ENCODE data around the gene EXT2. TPM values are rescaled to one million over a fixed set of nuclear protein-coding genes. Genes with fewer than 3 reads are reported as not detected.
A peak's percentile ranks its signal among the peaks of the same experiment; 100 is the strongest.

The EXT2 gene
- total and polyA plus RNA-seq, 10 of the 15 experiments (the other 5 are each of a cell fraction or from before 2014, with no cell fraction given), result 3.8 to 31.4 (median 17.9) TPM

DNA sequence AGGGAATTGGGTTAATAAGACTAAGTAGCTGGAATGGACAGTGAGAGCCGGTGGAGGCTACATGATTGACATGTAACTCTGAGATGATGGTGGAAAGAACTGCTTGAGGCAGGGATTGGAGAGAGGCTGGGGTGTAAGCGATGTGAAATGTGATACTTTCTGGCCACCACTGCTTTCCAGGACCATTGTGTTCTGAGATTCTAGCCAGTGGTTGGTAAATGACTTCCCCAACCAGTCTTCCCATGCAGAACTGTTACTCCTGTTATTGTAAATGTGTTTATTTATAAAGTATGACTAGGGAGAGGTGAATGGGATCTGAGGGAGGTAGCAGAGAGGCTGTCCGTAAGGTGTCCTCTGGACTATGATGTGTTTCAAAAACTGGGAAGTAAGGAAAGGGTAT is 18.1 kb downstream of the EXT2 start:
- Histone ChIP-seq H3K4me2 (ENCODE audit: control insufficient read depth, insufficient read depth) (no peak overlapping the region), H3K9ac (ENCODE audit: control insufficient read depth, insufficient read depth, low read length) (no peak overlapping the region), H3K36me3 (ENCODE audit: control insufficient read depth in 2 of 2, insufficient read depth in 2 of 2, low read length in 1 of 2) (peaks cover 0 to 1% of the 10 kb centered on the region in 2 experiments; a peak in 1 of 4 replicates), H3K27me3 (replicated peaks in 1 of 2; ENCODE audit: control insufficient read depth in 2 of 2, insufficient read depth in 2 of 2, low read length in 1 of 2) (no peaks in the 10 kb centered on the region), H3K27ac (ENCODE audit: control insufficient read depth, insufficient read depth) (no peak overlapping the region), H3K4me3 (no peak overlapping the region), H4K20me1 (ENCODE audit: control insufficient read depth, insufficient read depth) (no peaks in the 10 kb centered on the region), H2AFZ (ENCODE audit: control insufficient read depth, low read depth, low read length) (no peak overlapping the region), H3K4me1 (ENCODE audit: control insufficient read depth, insufficient read depth, low read length) (peaks cover 8% of the 10 kb centered on the region), H3K9me3 (replicated peaks; ENCODE audit: control insufficient read depth, insufficient read depth, low read length) (no peaks in the 10 kb centered on the region), H3K79me2 (ENCODE audit: control insufficient read depth, insufficient read depth, low read length) (no peaks in the 10 kb centered on the region)
- ChIA-PET CTCF (interaction anchor here (1.4 to 1.7 kb wide), 2 partner anchors 9 to 21 kb away, joined by 4 read pairs; no protein-coding TSS in a partner anchor), SMC1A (ENCODE audit: uncharacterized antibody, unreplicated experiment) (interaction anchor here (2.6 kb wide), 1 partner anchor 19 kb away, joined by 8 read pairs; the partner anchor contains the start of gene EXT2), POLR2A (no interaction called here), RAD21 (ENCODE audit: unreplicated experiment) (interaction anchor here (0.5 kb wide), 1 partner anchor 173 kb away, joined by 3 read pairs; no protein-coding TSS in a partner anchor)
- TF ChIP-seq, protein P1, sequence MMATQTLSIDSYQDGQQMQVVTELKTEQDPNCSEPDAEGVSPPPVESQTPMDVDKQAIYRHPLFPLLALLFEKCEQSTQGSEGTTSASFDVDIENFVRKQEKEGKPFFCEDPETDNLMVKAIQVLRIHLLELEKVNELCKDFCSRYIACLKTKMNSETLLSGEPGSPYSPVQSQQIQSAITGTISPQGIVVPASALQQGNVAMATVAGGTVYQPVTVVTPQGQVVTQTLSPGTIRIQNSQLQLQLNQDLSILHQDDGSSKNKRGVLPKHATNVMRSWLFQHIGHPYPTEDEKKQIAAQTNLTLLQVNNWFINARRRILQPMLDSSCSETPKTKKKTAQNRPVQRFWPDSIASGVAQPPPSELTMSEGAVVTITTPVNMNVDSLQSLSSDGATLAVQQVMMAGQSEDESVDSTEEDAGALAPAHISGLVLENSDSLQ (IDR thresholded peaks at IDR 0.05), result peak; percentile 41
- no peak for TF ChIP-seq NFYA (IDR thresholded peaks at IDR 0.05; ENCODE audit: borderline replicate concordance, low read depth, low read length)
- 87% methylated on average over 3 of the region's 3 CpGs for WGBS (ENCODE audit: insufficient coverage, insufficient replicate concordance, low lambda C conversion rate, missing lambda C conversion rate)
- ATAC-seq (no peak), FAIRE-seq (no peak), DNase-seq (ENCODE audit: low read depth, low spot score) (no peak)
- BruUV-seq (replicated peaks), result no TSS peak
- in situ Hi-C loops (cut with MboI), result no loop called here
- intact Hi-C loops (cut with micrococcal nuclease; ENCODE audit: unreplicated experiment), result no loop called here

DNA sequence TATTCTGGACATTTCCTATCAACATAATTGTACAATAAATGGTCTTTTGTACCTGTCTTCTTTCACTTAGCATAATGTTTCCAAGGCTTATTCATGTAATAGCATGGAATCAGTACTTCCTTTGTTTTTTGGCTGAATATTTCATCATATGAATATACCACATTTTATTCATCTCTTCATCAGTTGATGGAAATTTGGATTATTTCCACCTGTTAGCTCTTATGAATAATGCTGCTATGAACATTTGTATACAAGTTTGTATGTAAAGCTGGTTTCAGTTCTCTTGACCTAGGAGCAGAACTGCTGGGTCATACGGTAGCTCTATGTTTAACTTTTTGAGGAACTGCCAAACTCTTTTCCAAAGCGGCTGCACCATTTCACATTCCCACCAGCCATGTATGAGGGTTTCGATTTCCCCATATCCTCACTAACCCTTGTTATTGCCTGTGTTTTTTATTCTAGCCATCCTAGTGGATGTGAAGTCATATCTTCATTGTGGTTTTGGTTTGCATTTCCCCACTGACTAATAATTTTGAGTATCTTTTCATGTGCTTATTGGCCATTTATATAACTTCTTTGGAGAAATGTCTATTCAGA is 20.9 kb downstream of the EXT2 start:
- FAIRE-seq, result no peak
- H2AFZ ChIP-seq (ENCODE audit: control insufficient read depth, low read depth, low read length), result no peak overlapping the region
- no peak overlapping the region for H3K9ac ChIP-seq (ENCODE audit: control insufficient read depth, insufficient read depth, low read length)
- DNase-seq (ENCODE audit: low read depth, low spot score), result no peak
- intact Hi-C loops (cut with micrococcal nuclease; ENCODE audit: unreplicated experiment) (no loop called here), in situ Hi-C loops (cut with MboI) (no loop called here)
- H3K4me2 ChIP-seq (ENCODE audit: control insufficient read depth, insufficient read depth), result no peak overlapping the region
- peaks cover 0 to 5% of the 10 kb centered on the region in 2 experiments; a peak in 2 of 4 replicates for H3K36me3 ChIP-seq (ENCODE audit: control insufficient read depth in 2 of 2, insufficient read depth in 2 of 2, low read length in 1 of 2)
- WGBS (ENCODE audit: insufficient coverage, insufficient replicate concordance, low lambda C conversion rate, missing lambda C conversion rate), result 91% methylated on average over 3 of the region's 3 CpGs
- no TSS peak for BruUV-seq (replicated peaks)
- no peak for ATAC-seq
- ChIA-PET CTCF (interaction anchor here (1.6 to 3.7 kb wide), 5 partner anchors 11 to 22 kb away, joined by 3 to 25 read pairs (median 7); partner anchors contain the start of gene EXT2), POLR2A (interaction anchor here (0.5 kb wide), 1 partner anchor 436 kb away, joined by 7 read pairs; no protein-coding TSS in a partner anchor), RAD21 (ENCODE audit: unreplicated experiment) (no interaction called here), SMC1A (ENCODE audit: uncharacterized antibody, unreplicated experiment) (no interaction called here)
- H4K20me1 ChIP-seq (ENCODE audit: control insufficient read depth, insufficient read depth), result no peaks in the 10 kb centered on the region
- no peak for TF ChIP-seq FOXM1 (IDR thresholded peaks at IDR 0.05; ENCODE audit: low read depth, low read length)
- no peak for TF ChIP-seq YBX1 (IDR thresholded peaks at IDR 0.05)
- no peak for TF ChIP-seq IKZF1 (conservative IDR thresholded peaks at IDR 0.05)
- no peak for TF ChIP-seq NBN (IDR thresholded peaks at IDR 0.05)
- no peak for TF ChIP-seq BACH1 (IDR thresholded peaks at IDR 0.05; ENCODE audit: borderline replicate concordance)
- TF ChIP-seq KAT2A (conservative IDR thresholded peaks at IDR 0.05; ENCODE audit: control insufficient read depth, low read depth, low read length), result no peak
- TF ChIP-seq SREBF2 (IDR thresholded peaks at IDR 0.05; ENCODE audit: low read length), result no peak
- no peak for TF ChIP-seq GABPA (IDR thresholded peaks at IDR 0.05; ENCODE audit: low read depth)
- TF ChIP-seq MTA2 (IDR thresholded peaks at IDR 0.05; ENCODE audit: low read depth), result no peak
- H3K27ac ChIP-seq (ENCODE audit: control insufficient read depth, insufficient read depth), result no peak overlapping the region
- no peaks in the 10 kb centered on the region for H3K79me2 ChIP-seq (ENCODE audit: control insufficient read depth, insufficient read depth, low read length)
- H3K4me3 ChIP-seq, result no peak overlapping the region
- no peaks in the 10 kb centered on the region for H3K27me3 ChIP-seq (replicated peaks in 1 of 2; ENCODE audit: control insufficient read depth in 2 of 2, insufficient read depth in 2 of 2, low read length in 1 of 2)
- no peaks in the 10 kb centered on the region for H3K9me3 ChIP-seq (replicated peaks; ENCODE audit: control insufficient read depth, insufficient read depth, low read length)
- H3K4me1 ChIP-seq (ENCODE audit: control insufficient read depth, insufficient read depth, low read length), result peaks cover 8% of the 10 kb centered on the region

Measured in GM12878 (cell line).